Lower lobe of right lung (tissue), 2 donors: Measurements from ENCODE around the gene CCDC60. TPM values are rescaled to one million over a fixed set of nuclear protein-coding genes. Genes with fewer than 3 reads are reported as not detected.

Experiments used
- ATAC-seq, 2 donors: fragments of 200-7000 bp; cut with Tn5 transposase; one replicate each; pipeline ENCODE4 v1.9.1; 2020 to 2022; ENCODE audit warnings: mild to moderate bottlenecking in 2 of 2, moderate library complexity in 2 of 2
- DNase-seq: peaks from one replicate; pipeline ENCODE4 v3.0.0-alpha.2; 2020
- H3K27ac ChIP-seq: fragments of 200-600 bp; one replicate; pipeline ENCODE4 v1.8.0; 2022
- H3K27me3 ChIP-seq: fragments of 200-600 bp; one replicate; pipeline ENCODE4 v1.8.0; 2022; ENCODE audit warnings: low read depth
- H3K36me3 ChIP-seq: fragments of 200-600 bp; one replicate; pipeline ENCODE4 v1.8.0; 2022; ENCODE audit warnings: mild to moderate bottlenecking
- H3K4me1 ChIP-seq: fragments of 200-600 bp; one replicate; pipeline ENCODE4 v1.8.0; 2022
- H3K4me3 ChIP-seq: fragments of 200-600 bp; one replicate; pipeline ENCODE4 v1.8.0; 2022; ENCODE audit warnings: mild to moderate bottlenecking
- H3K9me3 ChIP-seq: fragments of 200-600 bp; one replicate; pipeline ENCODE4 v1.8.0; 2022
- intact Hi-C: fragments of 100-400 bp; cut with DNase I; formaldehyde crosslinking; loops from one replicate; pipeline ENCODE4 v1.11.0; 2022
- total RNA-seq: library from RNA; stranded (reverse); fragmentation: NEBNext Ultra II Directional; extraction: Animal tissue kit (Norgen Biotek cat#: 25700); gene quantifications from one replicate; pipeline ENCODE4 v1.2.1, GENCODE V29; 2021
- TF ChIP-seq, protein P1 (sequence below): fragments of 200-600 bp; IDR thresholded peaks from one replicate; pipeline ENCODE4 v1.8.0; 2022; ENCODE audit warnings: antibody characterized with exemption, mild to moderate bottlenecking
- donor health status: DM: no; HTN: yes; CAD: no; lungs with severe emphysema.

Gene CCDC60
- total RNA-seq, 1 donor from 2014 or later: 2.2 TPM

DNA sequence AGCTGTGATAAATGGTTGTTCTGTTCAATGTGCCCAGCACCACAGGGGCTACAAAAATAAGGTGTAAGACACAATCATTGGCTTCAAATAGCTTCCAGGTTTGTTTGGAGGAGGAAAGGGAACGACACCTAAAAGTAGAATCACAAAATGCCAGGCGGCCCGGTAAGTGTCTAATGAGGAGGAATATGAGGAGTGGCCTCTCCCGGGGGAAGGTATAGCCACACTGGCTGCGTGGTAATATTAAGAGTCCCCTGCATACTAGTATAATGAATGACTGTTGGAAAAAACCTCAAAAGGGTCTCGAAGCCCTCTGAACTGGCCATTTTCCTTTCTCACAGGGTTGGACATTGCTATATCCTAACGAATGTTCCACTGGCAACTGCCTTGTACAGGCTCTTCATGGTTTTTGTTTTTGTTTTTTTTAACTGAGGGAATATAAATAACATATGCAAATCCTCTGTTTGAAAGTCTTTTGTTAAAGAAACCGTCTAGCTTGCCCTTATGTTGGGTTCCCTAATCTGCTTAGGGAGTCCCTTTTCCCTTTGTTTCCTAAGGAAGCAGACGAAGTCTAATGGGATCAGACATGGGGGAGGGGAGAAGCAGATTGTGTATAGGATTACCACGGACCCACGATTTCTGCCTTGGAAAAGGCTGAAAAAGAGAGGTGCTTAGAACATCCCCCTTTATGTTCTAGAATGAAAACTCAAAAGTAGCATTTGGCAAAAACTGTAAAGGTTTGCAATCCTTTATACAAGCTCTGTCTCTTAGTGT lies 4.2 kb downstream of the CCDC60 start:
- Histone ChIP-seq H3K9me3 (no peaks in the 10 kb centered on the region), H3K36me3 (no peaks in the 10 kb centered on the region), H3K4me1 (no peaks in the 10 kb centered on the region), H3K4me3 (no peak overlapping the region), H3K27me3 (no peaks in the 10 kb centered on the region), H3K27ac (no peak overlapping the region)
- intact Hi-C loops: no loop called here
- no peak for ATAC-seq
- DNase-seq: no peak
- TF ChIP-seq, protein P1, sequence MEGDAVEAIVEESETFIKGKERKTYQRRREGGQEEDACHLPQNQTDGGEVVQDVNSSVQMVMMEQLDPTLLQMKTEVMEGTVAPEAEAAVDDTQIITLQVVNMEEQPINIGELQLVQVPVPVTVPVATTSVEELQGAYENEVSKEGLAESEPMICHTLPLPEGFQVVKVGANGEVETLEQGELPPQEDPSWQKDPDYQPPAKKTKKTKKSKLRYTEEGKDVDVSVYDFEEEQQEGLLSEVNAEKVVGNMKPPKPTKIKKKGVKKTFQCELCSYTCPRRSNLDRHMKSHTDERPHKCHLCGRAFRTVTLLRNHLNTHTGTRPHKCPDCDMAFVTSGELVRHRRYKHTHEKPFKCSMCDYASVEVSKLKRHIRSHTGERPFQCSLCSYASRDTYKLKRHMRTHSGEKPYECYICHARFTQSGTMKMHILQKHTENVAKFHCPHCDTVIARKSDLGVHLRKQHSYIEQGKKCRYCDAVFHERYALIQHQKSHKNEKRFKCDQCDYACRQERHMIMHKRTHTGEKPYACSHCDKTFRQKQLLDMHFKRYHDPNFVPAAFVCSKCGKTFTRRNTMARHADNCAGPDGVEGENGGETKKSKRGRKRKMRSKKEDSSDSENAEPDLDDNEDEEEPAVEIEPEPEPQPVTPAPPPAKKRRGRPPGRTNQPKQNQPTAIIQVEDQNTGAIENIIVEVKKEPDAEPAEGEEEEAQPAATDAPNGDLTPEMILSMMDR: no peak

DNA sequence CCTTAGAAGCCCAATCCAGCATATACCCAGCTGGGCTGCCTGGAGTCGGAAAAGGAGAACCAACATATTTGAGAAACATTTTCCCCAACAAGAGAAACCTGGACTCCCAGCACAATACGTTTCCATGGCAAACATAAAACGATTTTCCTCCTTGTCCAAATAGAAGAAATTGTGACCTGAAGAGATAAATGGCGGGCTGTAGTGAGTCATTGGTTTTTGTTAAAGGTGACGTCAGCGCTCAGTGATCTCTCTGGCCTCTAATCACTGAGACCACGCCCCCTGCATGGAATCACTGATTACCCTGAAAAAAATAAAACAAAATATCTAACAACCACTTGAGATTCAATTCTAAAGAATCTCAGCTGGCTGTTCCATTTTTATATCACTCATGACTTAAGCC lies 6.0 kb downstream of the CCDC60 start:
- H3K27me3 ChIP-seq: no peaks in the 10 kb centered on the region
- DNase-seq (no peak), ATAC-seq (no peak)
- no peaks in the 10 kb centered on the region for H3K4me1 ChIP-seq
- H3K4me3 ChIP-seq: no peak overlapping the region
- intact Hi-C loops: no loop called here
- no peak overlapping the region for H3K27ac ChIP-seq
- TF ChIP-seq, protein P1: no peak
- no peaks in the 10 kb centered on the region for H3K36me3 ChIP-seq
- no peaks in the 10 kb centered on the region for H3K9me3 ChIP-seq

DNA sequence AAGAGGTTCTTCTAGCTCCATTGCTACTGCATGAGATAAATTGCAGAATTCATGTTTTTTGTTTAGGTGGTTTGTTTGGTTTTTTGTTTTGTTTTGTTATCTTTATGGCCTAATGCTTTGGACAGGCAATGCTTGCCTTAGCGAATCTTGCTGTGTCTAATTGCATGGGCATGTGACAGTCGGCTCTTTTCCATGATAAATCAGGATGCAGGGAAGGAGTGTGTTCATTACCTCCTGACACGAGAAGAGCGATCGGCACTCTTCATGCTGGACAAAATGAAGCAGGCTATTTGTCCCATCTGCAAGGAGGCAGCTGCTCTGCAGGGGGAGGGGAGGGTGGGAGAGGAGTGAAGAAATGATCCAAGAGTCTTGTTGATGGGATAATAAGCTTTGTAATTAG lies 6.5 kb downstream of the CCDC60 start:
- DNase-seq (no peak), ATAC-seq (no peak)
- Histone ChIP-seq H3K4me3 (no peak overlapping the region), H3K36me3 (no peaks in the 10 kb centered on the region), H3K27me3 (no peaks in the 10 kb centered on the region), H3K27ac (no peak overlapping the region), H3K9me3 (no peaks in the 10 kb centered on the region), H3K4me1 (no peaks in the 10 kb centered on the region)
- intact Hi-C loops: no loop called here
- TF ChIP-seq, protein P1: no peak

DNA sequence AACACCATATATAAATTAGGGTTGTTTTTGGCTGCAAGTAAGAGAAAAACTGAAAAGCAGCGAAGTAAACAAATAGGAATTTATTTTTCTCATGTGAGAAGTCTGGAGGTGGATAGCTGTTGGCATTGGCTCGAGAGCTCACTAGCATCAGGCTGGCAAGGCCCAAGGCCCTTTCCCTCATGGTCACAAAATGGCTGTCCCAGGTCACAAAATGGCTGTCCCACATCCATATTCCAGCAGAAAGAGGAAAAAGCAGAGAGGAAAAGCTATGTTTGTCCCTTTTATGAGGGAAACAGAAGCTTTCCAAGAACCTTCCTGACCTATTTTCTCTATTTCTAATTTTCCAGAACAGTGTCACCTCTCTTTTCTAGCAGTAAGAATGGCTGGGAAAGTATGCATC lies 7.5 kb downstream of the CCDC60 start:
- no peak for DNase-seq
- Histone ChIP-seq H3K4me1 (no peaks in the 10 kb centered on the region), H3K27me3 (no peaks in the 10 kb centered on the region), H3K9me3 (no peaks in the 10 kb centered on the region), H3K4me3 (no peak overlapping the region), H3K27ac (no peak overlapping the region), H3K36me3 (no peaks in the 10 kb centered on the region)
- ATAC-seq: no peak
- intact Hi-C loops: no loop called here
- TF ChIP-seq, protein P1: no peak

DNA sequence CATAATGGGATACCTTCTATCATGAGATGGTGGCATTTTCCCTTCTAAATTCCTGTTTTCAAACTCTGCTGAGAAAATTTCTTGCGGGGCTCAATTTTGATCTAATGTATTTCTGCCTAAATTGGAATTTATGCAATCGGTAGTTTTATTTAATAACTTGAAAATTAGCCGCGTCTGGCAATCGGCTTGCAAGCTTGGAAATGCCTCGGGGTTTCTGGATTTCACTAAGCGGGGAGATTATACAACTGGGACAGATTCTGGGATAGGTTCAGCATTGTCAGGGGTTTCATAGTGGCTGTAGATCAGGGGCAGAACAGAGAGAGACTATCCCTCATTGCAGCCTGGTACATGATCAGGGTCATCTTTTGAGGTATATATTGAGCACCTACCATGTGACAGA lies 8.6 kb downstream of the CCDC60 start:
- H3K27ac ChIP-seq: no peak overlapping the region
- DNase-seq: no peak
- H3K4me1 ChIP-seq: no peaks in the 10 kb centered on the region
- TF ChIP-seq, protein P1: no peak
- H3K36me3 ChIP-seq: no peaks in the 10 kb centered on the region
- intact Hi-C loops: no loop called here
- ATAC-seq: no peak
- no peaks in the 10 kb centered on the region for H3K27me3 ChIP-seq
- H3K4me3 ChIP-seq: no peak overlapping the region
- H3K9me3 ChIP-seq: no peaks in the 10 kb centered on the region
